ENCODE measurements around the gene MACROD2. TPM values are rescaled to one million over a fixed set of nuclear protein-coding genes. Genes with fewer than 3 reads are reported as not detected.

MACROD2 gene
- total and polyA plus RNA-seq, 2 donors (not counting 1 experiment from before 2014, with no cell fraction given): 5.3 to 6.7 TPM

DNA sequence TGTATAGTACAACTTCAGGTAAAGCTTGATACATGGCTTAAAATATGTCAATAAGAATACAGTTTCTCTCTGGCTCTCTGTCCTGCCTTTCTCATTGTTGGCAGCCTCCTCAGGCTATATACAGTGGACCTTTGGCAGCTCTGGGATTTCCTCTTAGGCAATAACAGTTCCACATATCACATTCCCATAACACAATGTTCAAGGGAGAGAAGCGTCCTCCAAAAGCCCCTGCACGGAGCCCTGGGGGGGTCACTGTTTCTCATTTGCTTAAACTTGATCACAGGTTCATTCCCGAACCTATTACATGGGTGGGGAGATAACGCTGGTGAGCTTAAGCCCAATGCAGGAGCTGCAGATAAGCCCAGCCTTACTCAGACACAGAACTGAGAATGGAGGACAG, 346.5 kb downstream of the MACROD2 start:
- H3K27me3 ChIP-seq (replicated peaks in 1 of 4; ENCODE audit: control extremely low read depth in 1 of 4, control insufficient read depth in 3 of 4, insufficient read depth in 4 of 4, low read length in 3 of 4): no peaks in the 10 kb centered on the region

GRCh38 chr20:14342918-14343317, 347.6 kb downstream of the MACROD2 start:
- Histone ChIP-seq H3K9me3 (ENCODE audit: control extremely low read depth in 1 of 3, control insufficient read depth in 2 of 3, insufficient read depth in 1 of 3, low read length in 2 of 3) (no peaks in the 10 kb centered on the region), H3K27me3 (replicated peaks in 1 of 4; ENCODE audit: control extremely low read depth in 1 of 4, control insufficient read depth in 3 of 4, insufficient read depth in 4 of 4, low read length in 3 of 4) (no peaks in the 10 kb centered on the region), H3K4me2 (replicated peaks; ENCODE audit: low read depth, low read length, poor library complexity, severe bottlenecking) (no peak overlapping the region), H3K36me3 (replicated peaks in 1 of 2; ENCODE audit: control extremely low read depth in 1 of 2, control insufficient read depth in 1 of 2, extremely low read depth in 1 of 2, insufficient read depth in 2 of 2, low read length in 1 of 2) (no peaks in the 10 kb centered on the region), H4K20me1 (ENCODE audit: control insufficient read depth, insufficient read depth, low read length, poor library complexity, severe bottlenecking) (no peaks in the 10 kb centered on the region), H3K27ac (ENCODE audit: low read length in 2 of 2) (no peak overlapping the region), H3K9ac (ENCODE audit: low read length) (no peak overlapping the region), H3K4me1 (ENCODE audit: control insufficient read depth in 2 of 2, insufficient read depth in 2 of 2, low read length in 2 of 2) (no peaks in the 10 kb centered on the region), H3K79me2 (ENCODE audit: control insufficient read depth, insufficient read depth, low read length) (no peaks in the 10 kb centered on the region), H2AFZ (ENCODE audit: insufficient read depth, low read depth, low read length, poor library complexity, severe bottlenecking) (no peak overlapping the region), H3K4me3 (ENCODE audit: control extremely low read depth in 1 of 5, extremely low read depth in 1 of 5, insufficient read depth in 1 of 5, low read depth in 2 of 5, low read length in 4 of 5) (no peak overlapping the region)
- ATAC-seq (ENCODE audit: low read depth) (no peak), DNase-seq (no peak)
- TF ChIP-seq EZH2 (IDR thresholded peaks at IDR 0.05; ENCODE audit: borderline replicate concordance, insufficient read depth, low read depth, low read length, poor library complexity, severe bottlenecking): no peak
- Mint-ChIP-seq H3K27me3 (peaks cover 9% of the 10 kb centered on the region), H3K27ac (no peak overlapping the region), H3K4me3 (no peak overlapping the region), H3K4me1 (peaks cover 5% of the 10 kb centered on the region), H3K9me3 (ENCODE audit: insufficient read depth) (no peaks in the 10 kb centered on the region)
- intact Hi-C loops (cut with micrococcal nuclease): no loop called here
- CTCF ChIA-PET: no interaction called here
- POLR2A ChIA-PET: no interaction called here
- WGBS (ENCODE audit: insufficient coverage): no CpG with 5 or more reads among the region's 1 CpG

More for the DNA sequence above, 346.5 kb downstream of the MACROD2 start:
- intact Hi-C loops (cut with micrococcal nuclease): no loop called here
- Histone ChIP-seq H3K9me3 (ENCODE audit: control extremely low read depth in 1 of 3, control insufficient read depth in 2 of 3, insufficient read depth in 1 of 3, low read length in 2 of 3) (no peaks in the 10 kb centered on the region), H3K27ac (ENCODE audit: low read length in 2 of 2) (no peak overlapping the region), H4K20me1 (ENCODE audit: control insufficient read depth, insufficient read depth, low read length, poor library complexity, severe bottlenecking) (no peaks in the 10 kb centered on the region), H2AFZ (ENCODE audit: insufficient read depth, low read depth, low read length, poor library complexity, severe bottlenecking) (no peak overlapping the region), H3K4me1 (ENCODE audit: control insufficient read depth in 2 of 2, insufficient read depth in 2 of 2, low read length in 2 of 2) (peaks cover 0 to 4% of the 10 kb centered on the region in 2 donors), H3K9ac (ENCODE audit: low read length) (no peak overlapping the region), H3K36me3 (replicated peaks in 1 of 2; ENCODE audit: control extremely low read depth in 1 of 2, control insufficient read depth in 1 of 2, extremely low read depth in 1 of 2, insufficient read depth in 2 of 2, low read length in 1 of 2) (no peaks in the 10 kb centered on the region), H3K4me2 (replicated peaks; ENCODE audit: low read depth, low read length, poor library complexity, severe bottlenecking) (no peak overlapping the region), H3K79me2 (ENCODE audit: control insufficient read depth, insufficient read depth, low read length) (no peaks in the 10 kb centered on the region), H3K4me3 (ENCODE audit: control extremely low read depth in 1 of 5, extremely low read depth in 1 of 5, insufficient read depth in 1 of 5, low read depth in 2 of 5, low read length in 4 of 5) (no peak overlapping the region)
- ChIA-PET CTCF (interaction anchor here (1.9 kb wide), 1 partner anchor 1312 kb away, joined by 4 read pairs; no protein-coding TSS in a partner anchor), POLR2A (no interaction called here)
- H3K27ac Mint-ChIP-seq: no peak overlapping the region
- WGBS (ENCODE audit: insufficient coverage): 90% methylated on average over 2 of the region's 4 CpGs
- ATAC-seq (ENCODE audit: low read depth) (no peak), DNase-seq (no peak)
- H3K4me1 Mint-ChIP-seq: peaks cover 10% of the 10 kb centered on the region
- no peaks in the 10 kb centered on the region for H3K9me3 Mint-ChIP-seq (ENCODE audit: insufficient read depth)
- H3K27me3 Mint-ChIP-seq: peaks cover 18% of the 10 kb centered on the region
- no peak for TF ChIP-seq EZH2 (IDR thresholded peaks at IDR 0.05; ENCODE audit: borderline replicate concordance, insufficient read depth, low read depth, low read length, poor library complexity, severe bottlenecking)
- TF ChIP-seq, protein P1, sequence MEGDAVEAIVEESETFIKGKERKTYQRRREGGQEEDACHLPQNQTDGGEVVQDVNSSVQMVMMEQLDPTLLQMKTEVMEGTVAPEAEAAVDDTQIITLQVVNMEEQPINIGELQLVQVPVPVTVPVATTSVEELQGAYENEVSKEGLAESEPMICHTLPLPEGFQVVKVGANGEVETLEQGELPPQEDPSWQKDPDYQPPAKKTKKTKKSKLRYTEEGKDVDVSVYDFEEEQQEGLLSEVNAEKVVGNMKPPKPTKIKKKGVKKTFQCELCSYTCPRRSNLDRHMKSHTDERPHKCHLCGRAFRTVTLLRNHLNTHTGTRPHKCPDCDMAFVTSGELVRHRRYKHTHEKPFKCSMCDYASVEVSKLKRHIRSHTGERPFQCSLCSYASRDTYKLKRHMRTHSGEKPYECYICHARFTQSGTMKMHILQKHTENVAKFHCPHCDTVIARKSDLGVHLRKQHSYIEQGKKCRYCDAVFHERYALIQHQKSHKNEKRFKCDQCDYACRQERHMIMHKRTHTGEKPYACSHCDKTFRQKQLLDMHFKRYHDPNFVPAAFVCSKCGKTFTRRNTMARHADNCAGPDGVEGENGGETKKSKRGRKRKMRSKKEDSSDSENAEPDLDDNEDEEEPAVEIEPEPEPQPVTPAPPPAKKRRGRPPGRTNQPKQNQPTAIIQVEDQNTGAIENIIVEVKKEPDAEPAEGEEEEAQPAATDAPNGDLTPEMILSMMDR (IDR thresholded peaks at IDR 0.05): no peak
- no peak overlapping the region for H3K4me3 Mint-ChIP-seq
